Measurements from ENCODE around the gene LIMCH1. TPM values are rescaled to one million over a fixed set of nuclear protein-coding genes. Genes with fewer than 3 reads are reported as not detected.
A peak's percentile ranks its signal among the peaks of the same experiment; 100 is the strongest.
"Not testable (repeated sequence)": the region's sequence is repeated elsewhere in the genome, so short reads cannot be mapped to it uniquely, and the experiment has no call there.

LIMCH1 gene
- total RNA-seq, 1 donor from 2014 or later = 65.0 TPM

- no peak for DNase-seq (ENCODE audit: low read depth)
Measured at GRCh38 chr4:41611124-41611838, 73.3 kb downstream of the LIMCH1 start.

GRCh38 chr4:41611881-41612871 lies 74.2 kb downstream of the LIMCH1 start:
- DNase-seq (ENCODE audit: low read depth) = peak; percentile 86

GRCh38 chr4:41613386-41613785 lies 75.4 kb downstream of the LIMCH1 start:
- no peak for DNase-seq (ENCODE audit: low read depth)

- peak; percentile 65 for DNase-seq (ENCODE audit: low read depth)
Measured at GRCh38 chr4:41613821-41614220, 75.9 kb downstream of the LIMCH1 start.

GRCh38 chr4:41614519-41614918 lies 76.6 kb downstream of the LIMCH1 start:
- DNase-seq (ENCODE audit: low read depth) = no peak

GRCh38 chr4:41619161-41619560 lies 81.2 kb downstream of the LIMCH1 start:
- DNase-seq (ENCODE audit: low read depth) = no peak

GRCh38 chr4:41620594-41621256 lies 82.8 kb downstream of the LIMCH1 start:
- peak; percentile 62 for DNase-seq (ENCODE audit: low read depth)

- no peak for DNase-seq (ENCODE audit: low read depth)
Measured at GRCh38 chr4:41622787-41623186, 84.8 kb downstream of the LIMCH1 start.

- no peak for DNase-seq (ENCODE audit: low read depth)
Measured at GRCh38 chr4:41624765-41625164, 86.8 kb downstream of the LIMCH1 start.

GRCh38 chr4:41625531-41625930 lies 87.6 kb downstream of the LIMCH1 start:
- DNase-seq (ENCODE audit: low read depth) = no peak

- DNase-seq (ENCODE audit: low read depth) = no peak
Measured at GRCh38 chr4:41628936-41629335, 91.0 kb downstream of the LIMCH1 start.

- DNase-seq (ENCODE audit: low read depth) = no peak
Measured at GRCh38 chr4:41631523-41631922, 93.6 kb downstream of the LIMCH1 start.

- no peak for DNase-seq (ENCODE audit: low read depth)
Measured at GRCh38 chr4:41632481-41633073, 94.6 kb downstream of the LIMCH1 start.

- DNase-seq (ENCODE audit: low read depth) = no peak
Measured at GRCh38 chr4:41633321-41633720, 95.4 kb downstream of the LIMCH1 start.

GRCh38 chr4:41635441-41635840 lies 97.5 kb downstream of the LIMCH1 start:
- no peak for DNase-seq (ENCODE audit: low read depth)

- DNase-seq (ENCODE audit: low read depth) = no peak
Measured at GRCh38 chr4:41638203-41638602, 100.2 kb downstream of the LIMCH1 start.

- DNase-seq (ENCODE audit: low read depth) = no peak
Measured at GRCh38 chr4:41638866-41639265, 100.9 kb downstream of the LIMCH1 start.

GRCh38 chr4:41639291-41639690 lies 101.3 kb downstream of the LIMCH1 start:
- DNase-seq (ENCODE audit: low read depth) = no peak

- peak; percentile 59 for DNase-seq (ENCODE audit: low read depth)
Measured at GRCh38 chr4:41640906-41641305, 102.9 kb downstream of the LIMCH1 start.

- not testable (repeated sequence) for DNase-seq (ENCODE audit: low read depth)
Measured at GRCh38 chr4:41642746-41643145, 104.8 kb downstream of the LIMCH1 start.

- DNase-seq (ENCODE audit: low read depth) = no peak
Measured at GRCh38 chr4:41643331-41643730, 105.4 kb downstream of the LIMCH1 start.
